Mucosa of descending colon (tissue), 3 donors: ENCODE measurements around the gene EFHC1. TPM values are rescaled to one million over a fixed set of nuclear protein-coding genes. Genes with fewer than 3 reads are reported as not detected.

Source experiments
- ATAC-seq: fragments of 200-7000 bp; cut with Tn5 transposase; one replicate; pipeline ENCODE4 v1.9.1; 2020; ENCODE audit warnings: mild to moderate bottlenecking, moderate library complexity
- DNase-seq, 3 donors: peaks; one replicate each; pipeline ENCODE4 v3.0.0-alpha.2; 2020
- H3K36me3 ChIP-seq: fragments of 200-600 bp; one replicate; pipeline ENCODE4 v1.8.0; 2021; ENCODE audit warnings: low read depth, mild to moderate bottlenecking
- H3K4me1 ChIP-seq: fragments of 200-600 bp; one replicate; pipeline ENCODE4 v1.8.0; 2021; ENCODE audit warnings: low read depth, mild to moderate bottlenecking
- H3K4me3 ChIP-seq: fragments of 200-600 bp; one replicate; pipeline ENCODE4 v1.8.0; 2021; ENCODE audit warnings: mild to moderate bottlenecking
- H3K9me3 ChIP-seq: fragments of 200-600 bp; one replicate; pipeline ENCODE4 v1.8.0; 2021; ENCODE audit warnings: mild to moderate bottlenecking
- CTCF ChIP-seq: fragments of 200-600 bp; IDR thresholded peaks from one replicate; pipeline ENCODE4 v1.8.0; 2022; ENCODE audit warnings: antibody characterized with exemption, mild to moderate bottlenecking
- intact Hi-C, 2 donors: fragments of 100-400 bp; cut with DNase I in 1 of 2; cut with micrococcal nuclease in 1 of 2; formaldehyde crosslinking; loops; one replicate each; pipeline versions ENCODE4 v1.11.0 to v1.11.1; 2022; cut with DNase I, micrococcal nuclease
- long read RNA-seq, 2 donors: library from polyadenylated mRNA; unstranded; transcript quantifications; one replicate each; pipeline ENCODE4 v2.0.0, GENCODE V29; 2019 to 2021
- total RNA-seq, 3 donors: library from RNA; stranded (reverse); fragmentation: NEBNext Ultra II Directional in 2 of 3; extraction: Animal tissue kit (Norgen Biotek cat#: 25700) in 2 of 3; gene quantifications; one replicate each; pipeline versions ENCODE4 v1.2.1 to v1.2.4, GENCODE V29; 2021 to 2023
- donor health status: DM: no; HTN: no; CAD: no; lungs with moderate emphysema.
- donor health status: DM: no; HTN: no; CAD: no.
- donor health status: DM: no; HTN: yes; CAD: no.

The EFHC1 gene, protein sequence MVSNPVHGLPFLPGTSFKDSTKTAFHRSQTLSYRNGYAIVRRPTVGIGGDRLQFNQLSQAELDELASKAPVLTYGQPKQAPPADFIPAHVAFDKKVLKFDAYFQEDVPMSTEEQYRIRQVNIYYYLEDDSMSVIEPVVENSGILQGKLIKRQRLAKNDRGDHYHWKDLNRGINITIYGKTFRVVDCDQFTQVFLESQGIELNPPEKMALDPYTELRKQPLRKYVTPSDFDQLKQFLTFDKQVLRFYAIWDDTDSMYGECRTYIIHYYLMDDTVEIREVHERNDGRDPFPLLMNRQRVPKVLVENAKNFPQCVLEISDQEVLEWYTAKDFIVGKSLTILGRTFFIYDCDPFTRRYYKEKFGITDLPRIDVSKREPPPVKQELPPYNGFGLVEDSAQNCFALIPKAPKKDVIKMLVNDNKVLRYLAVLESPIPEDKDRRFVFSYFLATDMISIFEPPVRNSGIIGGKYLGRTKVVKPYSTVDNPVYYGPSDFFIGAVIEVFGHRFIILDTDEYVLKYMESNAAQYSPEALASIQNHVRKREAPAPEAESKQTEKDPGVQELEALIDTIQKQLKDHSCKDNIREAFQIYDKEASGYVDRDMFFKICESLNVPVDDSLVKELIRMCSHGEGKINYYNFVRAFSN
- total RNA-seq = 10 to 100 TPM; 10.8 to 22.2 (median 20.5) TPM
- long read RNA-seq, donor 1, full-length matches to known transcripts = 8 of 30 reads
- long read RNA-seq, donor 1, partial matches to known transcripts = 6 of 30 reads
- long read RNA-seq, donor 1, other reads (novel, unspliced or antisense) = 16 of 30 reads
- long read RNA-seq, donor 2, partial matches to known transcripts = 1 of 7 reads
- long read RNA-seq, donor 2, other reads (novel, unspliced or antisense) = 5 of 7 reads

GRCh38 chr6:52419809-52420667, at the start of gene EFHC1:
TSS of gene EFHC1 (plus strand) at chr6:52420342. CDS start at chr6:52420411, 69 bp downstream.
- DNase-seq = peak; percentile 99
- TF ChIP-seq CTCF = no peak
- Histone ChIP-seq H3K9me3 (no peaks in the 10 kb centered on the region), H3K36me3 (no peaks in the 10 kb centered on the region), H3K4me3 (peak within 1 kb of the TSS; percentile 27), H3K4me1 (no peaks in the 10 kb centered on the region)
- peak; percentile 99 for ATAC-seq
- intact Hi-C loops = loop anchor here (5.0 to 10.0 kb wide), 3 partner anchors 155 to 242 kb away; partner anchors contain the start of gene TRAM2 (in 1 of the 2)

DNA sequence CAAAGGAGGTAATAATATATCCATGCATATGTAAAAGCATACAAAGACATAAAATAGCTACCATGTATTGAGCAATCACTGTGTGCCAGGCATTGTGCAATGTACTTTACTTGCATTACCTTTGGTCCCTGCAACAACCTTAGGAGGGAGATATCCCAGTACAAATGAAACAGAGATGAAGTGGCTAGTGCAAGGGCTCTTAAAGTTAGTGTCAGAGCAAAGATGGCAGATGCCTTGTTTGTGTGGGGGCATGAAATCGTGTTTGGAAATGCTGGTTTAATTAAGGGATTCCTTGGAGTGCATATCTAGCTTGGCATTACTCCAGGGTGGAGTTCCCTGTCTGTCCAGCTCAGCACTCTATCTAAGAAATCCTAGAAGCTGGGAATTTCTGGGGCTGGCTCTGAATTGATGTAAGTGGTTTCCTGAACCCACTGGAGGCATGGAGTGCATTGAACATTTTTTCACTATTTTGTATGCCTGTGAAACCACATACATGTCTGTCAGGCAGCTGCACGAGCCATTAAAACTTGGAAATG, 48.4 kb upstream of the EFHC1 start:
- TF ChIP-seq CTCF = no peak
- DNase-seq (no peak), ATAC-seq (peak; percentile 82)
- Histone ChIP-seq H3K4me3 (no peak overlapping the region), H3K9me3 (no peaks in the 10 kb centered on the region), H3K4me1 (peaks cover 11% of the 10 kb centered on the region), H3K36me3 (no peaks in the 10 kb centered on the region)
- intact Hi-C loops = no loop called here

GRCh38 chr6:52373151-52373690, 46.9 kb upstream of the EFHC1 start:
- DNase-seq (no peak), ATAC-seq (no peak)
- Histone ChIP-seq H3K9me3 (no peaks in the 10 kb centered on the region), H3K4me3 (no peak overlapping the region), H3K4me1 (peaks cover 24% of the 10 kb centered on the region), H3K36me3 (no peaks in the 10 kb centered on the region)
- intact Hi-C loops = no loop called here
- TF ChIP-seq CTCF = no peak

- H3K4me3 ChIP-seq = no peak overlapping the region
- TF ChIP-seq CTCF = no peak
- intact Hi-C loops = no loop called here
- no peak for ATAC-seq
- DNase-seq = no peak
- peaks cover 24% of the 10 kb centered on the region for H3K4me1 ChIP-seq
- no peaks in the 10 kb centered on the region for H3K36me3 ChIP-seq
- no peaks in the 10 kb centered on the region for H3K9me3 ChIP-seq
Measured at GRCh38 chr6:52374247-52374646, 45.9 kb upstream of the EFHC1 start.
